Activated T-helper 2 cell treated with anti-CD3 and anti-CD28 coated beads, Interferon-gamma antibody, Interleukin-2, Interleukin-4, amounts not matched to agents 10 μg/mL and 5 μg/mL and 100 μg/mL, durations not matched to agents 14 hours and 24 hours and 36 hours (primary cell): ENCODE data around the gene CEBPZOS. TPM values are rescaled to one million over a fixed set of nuclear protein-coding genes. Genes with fewer than 3 reads are reported as not detected.
"Not testable (repeated sequence)": the region's sequence is repeated elsewhere in the genome, so short reads cannot be mapped to it uniquely, and the experiment has no call there.

ENCODE experiments used
- DNase-seq: peaks from one replicate; pipeline ENCODE4 v3.0.0; 2021; ENCODE audit warnings: low spot score
- H3K27ac Mint-ChIP-seq: one replicate; pipeline ENCODE4 v1.8.0; 2021; ENCODE audit warnings: mixed read lengths
- H3K27me3 Mint-ChIP-seq: one replicate; pipeline ENCODE4 v1.8.0; 2021; ENCODE audit warnings: low read depth, mixed read lengths
- H3K36me3 Mint-ChIP-seq: one replicate; pipeline ENCODE4 v1.8.0; 2021; ENCODE audit warnings: low read depth, mixed read lengths
- H3K4me1 Mint-ChIP-seq: one replicate; pipeline ENCODE4 v1.8.0; 2021; ENCODE audit warnings: low read depth, mixed read lengths
- H3K4me3 Mint-ChIP-seq: one replicate; pipeline ENCODE4 v1.8.0; 2021; ENCODE audit warnings: low read depth, mild to moderate bottlenecking, moderate library complexity, mixed read lengths
- H3K9me3 Mint-ChIP-seq: one replicate; pipeline ENCODE4 v1.8.0; 2021; ENCODE audit warnings: mixed read lengths
- intact Hi-C: fragments of 100-400 bp; cut with micrococcal nuclease; formaldehyde crosslinking; loops from one replicate; pipeline ENCODE4 v1.15.1; 2023
- total RNA-seq: library from RNA; stranded (reverse); gene quantifications from 2 replicates; pipeline ENCODE4 v1.2.3, GENCODE V29; 2022

The CEBPZOS gene
- total RNA-seq, 1 donor from 2014 or later: 37.3 TPM

GRCh38 chr2:37201208-37201607, 4.9 kb downstream of the CEBPZOS start:
- intact Hi-C loops: loop anchor here (1.0 kb wide), 2 partner anchors 30 to 235 kb away; partner anchors contain the start of genes CEBPZ, NDUFAF7 and STRN
- H3K4me1 Mint-ChIP-seq: peaks cover 33% of the 10 kb centered on the region
- peak overlapping the region; percentile 67 for H3K27ac Mint-ChIP-seq
- DNase-seq: no peak
- H3K4me3 Mint-ChIP-seq: no peak overlapping the region
- peaks cover 68% of the 10 kb centered on the region for H3K36me3 Mint-ChIP-seq
- peaks cover 22% of the 10 kb centered on the region for H3K9me3 Mint-ChIP-seq
- H3K27me3 Mint-ChIP-seq: no peaks in the 10 kb centered on the region

GRCh38 chr2:37201766-37202165, 5.5 kb downstream of the CEBPZOS start:
- Mint-ChIP-seq H3K27me3 (no peaks in the 10 kb centered on the region), H3K4me1 (peaks cover 33% of the 10 kb centered on the region), H3K36me3 (peaks cover 71% of the 10 kb centered on the region), H3K27ac (peak overlapping the region; percentile 63), H3K4me3 (no peak overlapping the region), H3K9me3 (peaks cover 25% of the 10 kb centered on the region)
- DNase-seq: no peak
- intact Hi-C loops: loop anchor here (1.0 kb wide), 2 partner anchors 30 to 235 kb away; partner anchors contain the start of genes CEBPZ, NDUFAF7 and STRN

- Mint-ChIP-seq H3K36me3 (peaks cover 90% of the 10 kb centered on the region), H3K9me3 (peaks cover 44% of the 10 kb centered on the region), H3K4me3 (no peak overlapping the region), H3K27me3 (no peaks in the 10 kb centered on the region), H3K4me1 (peaks cover 28% of the 10 kb centered on the region), H3K27ac (no peak overlapping the region)
- intact Hi-C loops: no loop called here
- DNase-seq: no peak
Measured at GRCh38 chr2:37203708-37204107, 7.4 kb downstream of the CEBPZOS start.

- H3K4me3 Mint-ChIP-seq, H3K27me3 Mint-ChIP-seq, DNase-seq, H3K27ac Mint-ChIP-seq, intact Hi-C loops: not testable (repeated sequence)
- Mint-ChIP-seq H3K9me3 (peaks cover 55% of the 10 kb centered on the region), H3K4me1 (peaks cover 21% of the 10 kb centered on the region), H3K36me3 (peaks cover 94% of the 10 kb centered on the region)
Measured at GRCh38 chr2:37205071-37205661, 8.9 kb downstream of the CEBPZOS start.

- intact Hi-C loops: no loop called here
- Mint-ChIP-seq H3K4me3 (no peak overlapping the region), H3K4me1 (peaks cover 17% of the 10 kb centered on the region), H3K9me3 (peaks cover 55% of the 10 kb centered on the region), H3K27ac (no peak overlapping the region), H3K27me3 (no peaks in the 10 kb centered on the region), H3K36me3 (peaks cover 94% of the 10 kb centered on the region)
- DNase-seq: no peak
Measured at GRCh38 chr2:37205689-37206341, 9.5 kb downstream of the CEBPZOS start.

- not testable (repeated sequence) for H3K4me3 Mint-ChIP-seq, H3K4me1 Mint-ChIP-seq
Measured at GRCh38 chr2:37206760-37207159, 10.5 kb downstream of the CEBPZOS start.

GRCh38 chr2:37211212-37211611, 14.9 kb downstream of the CEBPZOS start:
- intact Hi-C loops: no loop called here
- peaks cover 3% of the 10 kb centered on the region for H3K4me1 Mint-ChIP-seq
- DNase-seq: no peak
- peaks cover 80% of the 10 kb centered on the region for H3K36me3 Mint-ChIP-seq
- H3K27ac Mint-ChIP-seq: no peak overlapping the region
- H3K27me3 Mint-ChIP-seq: no peaks in the 10 kb centered on the region
- peaks cover 33% of the 10 kb centered on the region for H3K9me3 Mint-ChIP-seq
- no peak overlapping the region for H3K4me3 Mint-ChIP-seq

More at GRCh38 chr2:37206760-37207159, 10.5 kb downstream of the CEBPZOS start:
- H3K27me3 Mint-ChIP-seq, H3K27ac Mint-ChIP-seq, intact Hi-C loops, DNase-seq: not testable (repeated sequence)
- peaks cover 55% of the 10 kb centered on the region for H3K9me3 Mint-ChIP-seq
- H3K36me3 Mint-ChIP-seq: peaks cover 94% of the 10 kb centered on the region

GRCh38 chr2:37211939-37212338, 15.6 kb downstream of the CEBPZOS start:
- Mint-ChIP-seq H3K27ac (no peak overlapping the region), H3K36me3 (peaks cover 80% of the 10 kb centered on the region)

GRCh38 chr2:37215250-37215649, 19.0 kb downstream of the CEBPZOS start:
- intact Hi-C loops: no loop called here
- no peaks in the 10 kb centered on the region for H3K4me1 Mint-ChIP-seq
- H3K4me3 Mint-ChIP-seq: no peak overlapping the region
- H3K36me3 Mint-ChIP-seq: peaks cover 68% of the 10 kb centered on the region
- no peak for DNase-seq
- no peak overlapping the region for H3K27ac Mint-ChIP-seq
- no peaks in the 10 kb centered on the region for H3K27me3 Mint-ChIP-seq
- H3K9me3 Mint-ChIP-seq: no peaks in the 10 kb centered on the region

More at GRCh38 chr2:37211939-37212338, 15.6 kb downstream of the CEBPZOS start:
- DNase-seq: no peak
- Mint-ChIP-seq H3K4me3 (no peak overlapping the region), H3K9me3 (peaks cover 28% of the 10 kb centered on the region), H3K27me3 (no peaks in the 10 kb centered on the region), H3K4me1 (peaks cover 3% of the 10 kb centered on the region)
- intact Hi-C loops: no loop called here

- Mint-ChIP-seq H3K27ac (no peak overlapping the region), H3K36me3 (peaks cover 70% of the 10 kb centered on the region), H3K4me1 (peaks cover 16% of the 10 kb centered on the region), H3K9me3 (no peaks in the 10 kb centered on the region), H3K4me3 (no peak overlapping the region), H3K27me3 (no peaks in the 10 kb centered on the region)
- no peak for DNase-seq
- intact Hi-C loops: no loop called here
Measured at GRCh38 chr2:37219046-37219445, 22.8 kb downstream of the CEBPZOS start.

GRCh38 chr2:37223131-37223530, 26.8 kb downstream of the CEBPZOS start:
- Mint-ChIP-seq H3K27me3 (no peaks in the 10 kb centered on the region), H3K4me1 (peaks cover 34% of the 10 kb centered on the region), H3K4me3 (no peak overlapping the region), H3K36me3 (peaks cover 85% of the 10 kb centered on the region), H3K27ac (no peak overlapping the region), H3K9me3 (no peaks in the 10 kb centered on the region)
- DNase-seq: no peak
- intact Hi-C loops: no loop called here

GRCh38 chr2:37224063-37224462, 27.8 kb downstream of the CEBPZOS start:
- no peak overlapping the region for H3K27ac Mint-ChIP-seq
- no peaks in the 10 kb centered on the region for H3K9me3 Mint-ChIP-seq
- intact Hi-C loops: no loop called here
- no peaks in the 10 kb centered on the region for H3K27me3 Mint-ChIP-seq
- peaks cover 36% of the 10 kb centered on the region for H3K4me1 Mint-ChIP-seq
- H3K36me3 Mint-ChIP-seq: peaks cover 85% of the 10 kb centered on the region
- H3K4me3 Mint-ChIP-seq: no peak overlapping the region
- DNase-seq: no peak

GRCh38 chr2:37225129-37225528, 28.8 kb downstream of the CEBPZOS start:
- H3K27ac Mint-ChIP-seq, DNase-seq, intact Hi-C loops, H3K4me3 Mint-ChIP-seq, H3K9me3 Mint-ChIP-seq, H3K27me3 Mint-ChIP-seq: not testable (repeated sequence)
- Mint-ChIP-seq H3K36me3 (peaks cover 77% of the 10 kb centered on the region), H3K4me1 (peaks cover 41% of the 10 kb centered on the region)
